Right lobe of liver (tissue), 4 donors: ENCODE measurements around the gene PNCK.

Experiments used
- POLR2A ChIP-seq: fragments of 450-650 bp; IDR thresholded peaks from one replicate; pipeline ENCODE4 v1.6.1; 2017; ENCODE audit warnings: antibody characterized with exemption, mild to moderate bottlenecking
- TF ChIP-seq, protein P1 (sequence below), 4 donors: fragments of 200-600 bp in 3 of 4; fragments of 450-650 bp in 1 of 4; IDR thresholded peaks; one replicate each; pipeline versions ENCODE4 v1.5.1 to v1.8.0; 2016 to 2022; ENCODE audit warnings: antibody characterized with exemption in 4 of 4, mild to moderate bottlenecking in 2 of 4
- donor health status: DM: no; HTN: no; CAD: no.
- donor health status: DM: no; HTN: no; CAD: no.
- donor health status: DM: no; HTN: yes; CAD: no.

GRCh38 chrX:153667281-153667955 lies 6.2 kb downstream of the PNCK start:
- TF ChIP-seq, protein P1, sequence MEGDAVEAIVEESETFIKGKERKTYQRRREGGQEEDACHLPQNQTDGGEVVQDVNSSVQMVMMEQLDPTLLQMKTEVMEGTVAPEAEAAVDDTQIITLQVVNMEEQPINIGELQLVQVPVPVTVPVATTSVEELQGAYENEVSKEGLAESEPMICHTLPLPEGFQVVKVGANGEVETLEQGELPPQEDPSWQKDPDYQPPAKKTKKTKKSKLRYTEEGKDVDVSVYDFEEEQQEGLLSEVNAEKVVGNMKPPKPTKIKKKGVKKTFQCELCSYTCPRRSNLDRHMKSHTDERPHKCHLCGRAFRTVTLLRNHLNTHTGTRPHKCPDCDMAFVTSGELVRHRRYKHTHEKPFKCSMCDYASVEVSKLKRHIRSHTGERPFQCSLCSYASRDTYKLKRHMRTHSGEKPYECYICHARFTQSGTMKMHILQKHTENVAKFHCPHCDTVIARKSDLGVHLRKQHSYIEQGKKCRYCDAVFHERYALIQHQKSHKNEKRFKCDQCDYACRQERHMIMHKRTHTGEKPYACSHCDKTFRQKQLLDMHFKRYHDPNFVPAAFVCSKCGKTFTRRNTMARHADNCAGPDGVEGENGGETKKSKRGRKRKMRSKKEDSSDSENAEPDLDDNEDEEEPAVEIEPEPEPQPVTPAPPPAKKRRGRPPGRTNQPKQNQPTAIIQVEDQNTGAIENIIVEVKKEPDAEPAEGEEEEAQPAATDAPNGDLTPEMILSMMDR (IDR thresholded peaks at IDR 0.05): no peak
- no peak for TF ChIP-seq POLR2A
